Stimulated activated CD8-positive, alpha-beta memory T cell treated with anti-CD3 and anti-CD28 coated beads, Interleukin-4, amount 100 ng/mL, for 1 hour (primary cell): ENCODE data around the gene IQCE.
"Not testable (repeated sequence)": the region's sequence is repeated elsewhere in the genome, so short reads cannot be mapped to it uniquely, and the experiment has no call there.

Experiments
- DNase-seq, 2 donors: peaks; one replicate each; pipeline ENCODE4 v3.0.0-alpha.2; 2020; ENCODE audit warnings: low read depth in 2 of 2, low spot score in 1 of 2

Gene IQCE

DNA sequence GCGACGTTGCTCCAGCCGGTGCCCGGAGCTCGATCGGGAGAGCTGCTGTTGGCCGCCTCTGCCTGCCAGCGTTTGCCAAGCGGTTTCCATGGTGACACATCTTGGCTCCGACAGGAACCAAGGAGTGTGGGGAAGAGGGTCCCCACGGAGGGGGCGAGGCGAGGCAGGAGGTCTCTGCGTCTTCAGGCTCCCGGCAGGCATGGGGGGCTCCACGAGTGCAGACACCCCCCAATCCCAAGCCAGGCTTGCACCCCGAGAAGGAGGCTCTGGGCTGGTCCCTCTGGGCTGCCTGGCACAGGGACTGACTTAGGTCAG lies 27.0 kb upstream of the IQCE start:
- DNase-seq: not testable (repeated sequence)

DNA sequence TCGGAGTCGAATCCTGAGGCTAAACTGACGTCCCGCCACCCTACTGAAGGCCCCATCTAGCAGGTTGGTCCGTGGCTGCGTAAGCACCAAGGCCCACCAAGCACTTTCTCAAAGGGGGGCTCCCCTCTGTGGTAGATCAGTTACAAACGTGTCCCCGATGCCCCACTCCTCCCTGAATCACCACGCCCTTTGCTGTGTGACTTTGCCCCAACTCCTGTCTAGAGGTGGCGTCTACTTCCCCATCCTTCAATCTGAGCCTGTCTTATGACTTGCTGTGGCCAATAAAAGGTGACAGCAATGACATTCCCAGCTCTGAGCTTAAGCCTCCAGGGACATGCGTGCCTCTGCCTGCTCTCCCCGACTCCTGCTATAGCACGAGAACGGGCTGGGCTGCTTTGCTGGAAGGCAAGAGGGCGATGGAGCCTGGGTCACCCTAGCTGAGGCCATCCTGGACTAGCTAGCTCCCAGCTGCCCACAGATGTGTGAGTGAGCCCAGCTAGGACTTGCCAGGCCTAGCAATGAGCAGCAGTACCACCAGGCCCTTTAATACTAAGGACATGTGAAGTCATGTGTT lies 26.5 kb upstream of the IQCE start:
- DNase-seq: not testable (repeated sequence)

DNA sequence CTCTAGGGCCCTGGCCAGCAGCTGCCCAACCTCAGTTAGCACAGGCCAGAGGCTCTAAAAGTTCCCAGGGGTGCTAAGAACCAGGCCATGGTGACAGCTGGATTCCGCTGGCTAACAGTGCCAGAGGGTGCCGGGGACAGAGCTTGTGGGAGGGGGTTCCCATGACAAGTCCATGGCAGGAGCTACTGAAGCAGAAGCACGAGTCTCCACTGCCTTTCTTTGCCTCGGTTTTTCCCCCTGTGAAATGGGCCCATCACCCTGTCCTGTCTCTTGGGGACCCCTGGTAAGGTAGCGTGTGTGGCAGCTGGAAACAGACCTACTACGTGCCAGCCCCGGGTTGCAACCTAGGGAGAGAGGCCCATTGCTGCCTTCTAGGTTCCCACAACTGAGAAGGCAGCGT lies 26.0 kb upstream of the IQCE start:
- DNase-seq: not testable (repeated sequence)

DNA sequence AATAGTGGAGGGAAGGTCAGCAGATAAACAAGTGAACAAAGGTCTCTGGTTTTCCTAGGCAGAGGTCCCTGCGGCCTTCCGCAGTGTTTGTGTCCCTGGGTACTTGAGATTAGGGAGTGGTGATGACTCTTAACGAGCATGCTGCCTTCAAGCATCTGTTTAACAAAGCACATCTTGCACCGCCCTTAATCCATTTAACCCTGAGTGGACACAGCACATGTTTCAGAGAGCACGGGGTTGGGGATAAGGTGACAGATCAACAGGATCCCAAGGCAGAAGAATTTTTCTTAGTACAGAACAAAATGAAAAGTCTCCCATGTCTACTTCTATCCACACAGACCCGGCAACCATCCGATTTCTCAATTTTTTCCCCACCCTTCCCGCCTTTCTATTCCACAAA lies 25.2 kb upstream of the IQCE start:
- not testable (repeated sequence) for DNase-seq

DNA sequence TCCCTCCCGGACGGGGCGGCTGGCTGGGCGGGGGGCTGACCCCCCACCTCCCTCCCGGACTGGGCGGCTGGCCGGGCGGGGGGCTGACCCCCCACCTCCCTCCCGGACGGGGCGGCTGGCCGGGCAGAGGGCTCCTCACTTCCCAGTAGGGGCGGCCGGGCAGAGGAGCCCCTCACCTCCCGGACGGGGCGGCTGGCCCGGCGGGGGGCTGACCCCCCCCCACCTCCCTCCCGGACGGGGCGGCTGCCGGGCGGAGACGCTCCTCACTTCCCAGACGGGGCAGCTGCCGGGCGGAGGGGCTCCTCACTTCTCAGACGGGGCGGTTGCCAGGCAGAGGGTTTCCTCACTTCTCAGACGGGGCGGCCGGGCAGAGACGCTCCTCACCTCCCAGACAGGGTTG lies 24.6 kb upstream of the IQCE start:
- not testable (repeated sequence) for DNase-seq

DNA sequence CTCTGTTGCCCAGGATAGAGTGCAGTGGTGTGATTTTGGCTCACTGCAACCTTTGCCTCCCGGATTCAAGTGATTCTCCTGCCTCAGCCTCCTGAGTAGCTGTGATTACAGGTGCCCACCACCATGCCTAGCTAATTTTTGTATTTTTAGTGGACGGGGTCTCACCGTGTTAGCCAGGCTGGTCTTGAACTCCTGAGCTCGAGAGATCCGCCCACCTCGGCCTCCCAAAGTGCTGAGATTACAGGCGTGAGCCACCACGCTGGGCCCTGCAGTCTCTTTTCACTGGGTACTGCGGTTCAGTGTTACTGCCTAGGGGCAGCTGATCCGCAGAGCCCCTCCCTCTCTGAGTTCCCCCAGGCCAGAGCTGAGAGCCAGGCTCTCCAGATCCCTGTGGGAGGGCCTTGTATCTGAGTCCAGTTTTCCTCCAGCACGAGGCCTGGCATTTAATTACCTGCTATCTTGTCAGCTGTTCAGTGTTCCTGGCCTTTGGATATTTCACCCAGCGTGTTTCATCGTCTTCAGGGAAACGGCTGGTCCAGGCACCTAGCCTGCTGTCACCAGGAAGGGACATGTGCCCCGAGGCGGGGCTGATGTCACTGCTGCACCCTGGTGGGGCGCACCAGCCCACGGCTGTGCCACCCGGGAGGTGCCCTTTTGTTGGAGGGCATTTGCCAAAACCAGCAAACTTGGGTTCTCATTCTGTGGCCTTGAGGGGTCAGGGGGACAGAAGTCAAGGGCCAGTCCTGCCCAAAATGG lies 22.7 kb upstream of the IQCE start:
- DNase-seq: not testable (repeated sequence)

DNA sequence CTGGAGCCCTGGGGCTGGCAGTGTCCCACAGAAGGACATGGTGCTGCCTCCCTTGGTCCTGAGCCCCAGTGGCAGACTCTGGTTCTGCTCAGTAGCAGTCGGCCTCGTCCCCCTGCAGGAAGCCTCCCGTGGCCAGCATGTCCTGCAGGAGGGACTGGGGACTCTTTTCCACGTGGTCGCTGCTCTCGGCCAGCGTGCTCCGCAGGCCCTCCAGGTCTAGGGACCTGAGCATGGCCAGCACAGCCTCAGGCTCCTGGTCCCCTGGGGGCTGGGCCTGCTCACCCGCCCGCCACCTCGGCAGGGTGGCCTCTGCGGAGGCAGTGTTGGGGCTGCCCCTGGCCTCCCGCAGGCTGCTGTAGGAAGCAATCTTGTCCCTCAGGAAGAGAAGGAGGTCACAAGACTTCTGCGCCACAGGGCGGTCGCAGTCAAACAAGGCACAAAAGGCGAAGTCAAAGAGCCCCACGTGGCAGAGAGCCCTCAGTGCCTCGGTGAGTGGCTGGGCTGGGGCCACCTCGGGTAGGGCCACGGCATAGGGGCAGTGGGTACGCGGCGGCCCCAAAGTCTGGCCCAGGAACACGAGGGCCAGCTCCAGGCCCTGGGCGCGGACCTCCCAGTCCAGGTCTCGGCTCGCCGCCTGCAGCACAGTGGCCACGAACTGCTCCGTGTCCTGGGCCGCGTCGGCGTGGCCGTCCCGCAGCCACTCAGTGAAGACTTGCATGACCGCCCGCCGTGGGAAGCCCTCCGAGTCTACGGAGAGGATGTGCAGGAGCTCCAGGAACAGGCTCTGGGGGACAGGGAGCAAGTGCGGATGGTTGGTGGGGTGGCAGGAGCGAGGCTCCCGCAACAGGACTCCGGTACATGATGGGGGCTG lies 20.6 kb upstream of the IQCE start:
- DNase-seq: no peak

DNA sequence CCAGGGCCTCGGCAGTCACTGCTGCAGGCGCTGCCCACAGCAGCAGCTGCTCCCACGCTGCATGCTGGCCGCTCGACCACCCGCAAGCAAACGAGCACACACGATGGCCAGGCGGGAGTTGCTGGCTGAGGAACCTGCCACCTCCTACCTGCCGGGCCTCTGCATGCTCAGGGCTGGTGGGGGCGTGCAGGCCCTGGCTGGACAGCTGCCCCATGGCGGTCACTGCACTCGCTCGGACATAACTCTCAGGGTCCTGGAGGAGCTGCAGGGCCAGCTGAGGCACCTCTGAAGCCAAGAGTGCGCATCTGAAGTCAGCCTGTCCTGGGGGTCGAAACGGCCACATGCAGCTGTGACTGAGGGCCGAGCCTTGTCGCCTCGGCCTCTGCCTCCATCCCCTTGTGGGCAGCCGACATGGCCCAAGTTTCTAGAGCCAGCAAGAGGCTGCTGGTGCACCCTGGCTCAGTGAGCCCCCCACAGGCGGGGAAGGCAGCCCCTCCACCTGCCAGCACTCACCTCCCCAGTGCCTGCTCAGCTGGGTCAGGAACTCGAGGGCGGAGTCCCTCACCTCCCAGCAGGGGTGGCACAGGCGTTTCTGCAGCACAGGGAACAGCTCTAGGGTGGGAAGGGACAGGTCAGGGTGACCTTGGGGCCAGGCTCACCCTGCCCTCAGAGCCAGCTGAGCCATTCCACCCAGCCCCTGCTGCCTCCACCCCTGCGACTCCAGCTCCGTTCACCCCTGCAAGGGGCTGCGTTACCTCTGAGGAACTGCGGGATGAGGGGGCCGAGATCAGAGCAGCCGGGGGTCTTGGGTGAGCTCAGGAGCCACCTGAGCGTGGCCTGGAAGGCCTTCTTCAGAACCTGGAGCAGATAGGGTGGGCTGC lies 19.5 kb upstream of the IQCE start:
- no peak for DNase-seq

DNA sequence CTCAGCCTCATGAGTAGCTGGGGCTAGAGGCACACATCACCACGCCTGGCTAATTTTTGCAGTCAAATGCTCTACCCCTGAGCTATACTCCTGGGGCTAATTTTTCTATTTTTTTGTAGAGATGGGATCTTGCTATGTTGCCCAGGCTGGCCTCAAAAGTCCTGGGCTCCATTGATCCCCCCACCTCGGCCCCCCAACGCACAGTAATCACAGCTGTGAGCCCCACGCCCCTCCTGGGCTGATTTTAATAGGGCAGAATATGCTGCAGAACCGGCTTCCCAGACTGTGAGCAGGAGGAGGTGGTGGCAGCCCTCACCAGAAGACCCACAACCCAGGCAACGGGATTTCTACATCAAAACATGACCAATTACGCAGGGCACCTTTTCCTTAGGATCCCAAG lies 18.6 kb upstream of the IQCE start:
- no peak for DNase-seq

DNA sequence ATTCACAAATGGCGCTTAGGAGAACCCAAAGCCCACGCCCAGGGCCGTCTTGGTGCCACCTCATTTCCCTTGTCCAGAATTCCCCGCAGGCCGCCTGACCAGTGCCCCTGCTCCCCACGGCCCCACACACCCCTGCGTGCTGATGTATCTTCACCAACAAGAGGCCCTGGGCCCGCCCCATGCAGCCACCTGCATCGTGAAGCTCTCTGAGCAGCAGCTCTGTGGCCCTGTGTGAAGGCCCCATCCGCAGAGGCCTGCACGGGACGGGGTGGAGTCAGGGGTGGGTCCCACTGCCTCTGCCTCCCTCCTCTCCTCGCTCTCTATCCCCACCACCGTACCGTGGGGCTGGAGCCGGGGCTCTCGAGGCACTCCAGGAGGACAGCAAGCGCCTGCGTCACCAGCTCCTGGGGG lies 18.1 kb upstream of the IQCE start:
- DNase-seq: no peak

DNA sequence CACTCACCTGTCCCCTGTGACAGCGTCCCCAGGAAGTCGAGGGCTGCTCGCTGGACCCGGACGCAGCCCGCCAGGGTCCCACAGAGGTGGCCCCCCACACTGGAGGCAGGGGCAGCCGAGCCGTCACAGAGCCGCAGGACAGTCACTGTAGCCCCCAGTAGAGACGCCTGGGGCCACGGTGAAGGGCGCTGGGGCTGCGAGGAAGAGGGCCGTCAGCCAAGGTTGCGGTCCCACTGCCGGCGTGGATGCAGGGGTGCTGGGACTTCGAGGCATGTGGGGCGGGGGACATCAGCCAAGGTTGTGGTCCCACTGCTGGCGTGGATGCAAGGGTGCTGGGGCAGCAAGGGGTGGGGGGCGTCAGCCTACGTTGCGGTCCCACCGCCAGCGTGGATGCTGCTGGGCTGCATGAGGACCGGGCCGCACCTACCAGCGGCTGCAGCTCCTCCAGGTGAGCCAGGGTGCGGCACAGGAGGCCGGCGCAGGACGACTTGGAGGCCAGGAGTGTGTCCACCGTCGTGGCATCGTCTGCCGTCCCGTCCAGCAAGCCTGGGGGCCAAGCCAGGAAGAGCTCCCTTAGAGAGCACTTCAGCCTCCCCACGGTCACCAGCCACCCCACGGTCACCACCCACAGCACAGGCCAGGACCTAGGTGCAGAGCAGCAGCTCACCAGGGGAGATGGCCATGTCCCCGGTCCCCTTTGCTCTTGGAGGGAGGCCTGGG lies 17.3 kb upstream of the IQCE start:
- no peak for DNase-seq

DNA sequence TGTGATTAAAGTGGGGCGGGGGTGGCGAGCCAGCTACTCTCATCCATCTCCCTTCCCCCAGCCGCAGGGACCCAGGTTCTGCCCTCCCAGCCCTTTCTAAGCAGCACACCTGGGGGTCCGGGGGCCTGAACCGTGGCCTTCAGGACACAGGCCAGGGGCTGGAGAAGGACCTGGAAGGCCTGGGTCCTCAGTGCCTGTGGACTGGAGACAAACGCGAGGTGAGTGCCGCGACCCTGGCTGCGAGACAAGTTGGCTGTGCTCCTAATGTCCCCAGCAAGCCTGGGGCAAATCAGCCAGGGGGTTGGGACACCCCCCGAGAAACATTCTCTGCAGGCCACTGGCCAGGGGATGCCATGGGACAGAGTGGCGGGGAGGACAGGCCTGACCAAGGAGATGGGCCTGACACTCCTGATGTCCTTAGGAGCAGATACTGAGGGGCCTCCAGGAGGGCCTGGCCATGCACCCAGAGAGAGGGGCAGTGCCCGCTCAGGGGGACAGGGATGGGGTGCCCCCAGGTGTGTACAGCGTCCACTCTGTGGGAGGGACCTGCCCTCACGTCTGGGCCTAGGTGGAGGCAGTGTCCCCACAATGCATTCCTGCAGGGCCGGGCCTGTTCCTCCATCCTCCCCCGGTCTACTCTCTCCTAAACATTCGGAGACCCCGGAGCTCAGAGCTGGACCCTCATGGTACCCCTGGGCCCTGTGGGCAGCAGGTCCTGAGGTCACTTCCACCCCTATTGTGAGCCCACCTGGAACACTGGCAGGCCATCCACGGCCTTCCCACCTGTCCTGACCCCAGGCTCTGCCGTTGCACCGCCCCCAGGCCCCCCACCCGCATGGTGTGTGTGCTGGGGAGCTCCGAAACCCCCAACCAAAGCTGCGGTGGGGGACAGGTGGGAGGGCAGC lies 16.5 kb upstream of the IQCE start:
- DNase-seq: no peak

DNA sequence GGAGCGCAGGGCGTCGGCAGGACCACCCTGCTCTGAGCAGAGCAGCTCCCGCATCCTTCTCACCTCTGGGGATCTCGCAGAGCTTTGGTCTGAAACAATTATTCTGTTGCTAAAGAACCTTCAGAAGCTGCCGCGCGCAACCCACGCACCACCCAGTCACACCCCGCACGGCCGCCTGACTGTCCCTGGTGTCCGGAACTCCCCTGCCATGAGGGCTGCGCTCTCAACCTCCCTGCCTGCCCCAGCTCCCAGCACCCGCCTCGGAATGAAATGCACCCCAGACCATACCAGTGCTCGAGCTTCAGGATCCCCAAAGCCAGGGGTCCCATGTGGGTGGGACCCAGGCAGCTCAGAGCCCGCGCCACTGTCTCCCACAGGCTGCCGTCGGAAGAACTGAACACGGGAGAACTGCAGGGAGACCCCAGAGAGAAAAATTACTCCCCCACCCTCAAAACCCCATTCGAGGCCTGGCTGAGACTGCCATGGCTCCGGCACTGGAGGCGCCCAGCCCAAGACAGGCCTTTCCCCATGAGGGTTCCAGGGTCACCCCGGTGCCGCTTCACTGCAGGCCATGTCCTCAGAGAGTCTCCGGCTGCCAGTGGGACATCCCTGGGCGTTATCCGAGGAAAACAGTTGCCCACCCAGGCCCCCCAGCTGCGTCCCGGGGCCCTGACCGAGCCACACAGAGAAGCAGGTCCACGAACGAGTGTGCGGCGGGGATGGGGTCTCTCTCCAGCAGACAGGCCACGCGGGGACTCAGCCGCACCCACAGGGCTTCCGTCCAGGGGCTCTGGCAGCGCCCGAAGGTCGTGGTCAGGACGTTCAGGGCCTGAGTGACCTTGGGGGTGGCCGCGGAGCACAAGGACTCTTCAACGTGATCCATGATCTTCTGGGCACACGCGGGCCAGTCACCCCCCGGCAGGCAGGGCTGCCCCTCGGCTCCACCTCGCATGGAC lies 15.6 kb upstream of the IQCE start:
- DNase-seq: no peak

DNA sequence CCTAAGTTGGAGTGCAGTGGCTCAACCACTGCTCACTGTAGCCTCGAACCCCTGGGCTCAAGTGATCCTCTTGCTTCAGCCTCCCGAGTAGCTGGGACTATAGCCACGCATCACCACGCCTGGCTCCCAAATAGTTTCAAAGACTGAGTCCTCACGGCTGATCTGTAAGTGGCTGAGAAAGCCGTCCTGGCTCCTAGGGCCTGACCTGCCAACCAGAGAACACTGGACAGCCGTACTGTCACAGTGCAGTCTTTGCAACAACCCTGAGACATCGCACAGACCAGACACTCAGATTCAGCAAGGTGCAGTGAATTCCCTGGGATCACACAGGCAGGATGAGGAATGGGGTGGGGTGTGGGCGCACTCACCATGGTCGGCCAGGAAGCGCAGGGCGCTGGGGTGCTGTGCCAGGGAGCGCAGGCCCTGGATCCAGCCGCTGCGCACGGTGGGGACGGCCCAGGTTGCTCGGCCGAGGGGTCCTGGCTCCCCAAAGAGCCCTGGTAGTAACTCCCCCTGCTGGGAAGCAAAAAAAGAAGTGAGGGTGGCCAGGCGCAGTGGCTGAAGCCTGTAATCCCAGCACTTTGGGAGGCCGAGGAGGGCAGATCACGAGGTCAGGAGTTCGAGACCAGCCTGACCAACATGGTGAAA lies 14.1 kb upstream of the IQCE start:
- no peak for DNase-seq

DNA sequence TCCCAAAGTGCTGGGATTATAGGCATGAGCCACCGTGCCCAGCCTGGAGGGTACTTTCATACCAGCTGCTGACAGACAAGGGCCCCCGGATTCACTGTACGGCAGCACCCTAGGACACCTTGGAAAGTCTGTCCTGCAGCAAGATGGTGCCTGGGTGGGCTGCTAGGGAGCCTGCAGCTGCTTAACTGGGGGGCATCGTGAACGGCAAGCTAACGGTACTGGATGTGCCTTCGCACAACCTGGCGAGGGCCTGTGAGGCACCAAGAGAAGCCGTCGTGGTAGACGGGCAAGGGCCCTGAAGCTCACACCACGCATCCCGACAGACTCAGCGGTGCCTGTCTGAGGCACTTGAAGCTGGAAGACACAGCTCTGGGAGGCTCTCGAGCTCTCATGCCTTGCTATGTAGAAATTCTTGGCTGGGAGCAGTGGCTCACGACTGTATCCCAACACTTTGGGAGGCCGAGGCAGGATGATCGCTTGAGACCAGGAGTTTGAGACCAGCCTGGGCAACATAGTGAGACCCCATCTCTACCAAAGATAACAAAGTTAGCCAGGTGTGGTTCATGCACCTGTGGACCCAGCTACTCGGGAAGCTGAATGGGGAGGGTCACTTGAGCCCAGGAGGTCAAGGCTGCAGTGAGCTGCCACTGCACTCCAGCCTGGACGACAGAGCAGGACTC lies 12.9 kb upstream of the IQCE start:
- no peak for DNase-seq

DNA sequence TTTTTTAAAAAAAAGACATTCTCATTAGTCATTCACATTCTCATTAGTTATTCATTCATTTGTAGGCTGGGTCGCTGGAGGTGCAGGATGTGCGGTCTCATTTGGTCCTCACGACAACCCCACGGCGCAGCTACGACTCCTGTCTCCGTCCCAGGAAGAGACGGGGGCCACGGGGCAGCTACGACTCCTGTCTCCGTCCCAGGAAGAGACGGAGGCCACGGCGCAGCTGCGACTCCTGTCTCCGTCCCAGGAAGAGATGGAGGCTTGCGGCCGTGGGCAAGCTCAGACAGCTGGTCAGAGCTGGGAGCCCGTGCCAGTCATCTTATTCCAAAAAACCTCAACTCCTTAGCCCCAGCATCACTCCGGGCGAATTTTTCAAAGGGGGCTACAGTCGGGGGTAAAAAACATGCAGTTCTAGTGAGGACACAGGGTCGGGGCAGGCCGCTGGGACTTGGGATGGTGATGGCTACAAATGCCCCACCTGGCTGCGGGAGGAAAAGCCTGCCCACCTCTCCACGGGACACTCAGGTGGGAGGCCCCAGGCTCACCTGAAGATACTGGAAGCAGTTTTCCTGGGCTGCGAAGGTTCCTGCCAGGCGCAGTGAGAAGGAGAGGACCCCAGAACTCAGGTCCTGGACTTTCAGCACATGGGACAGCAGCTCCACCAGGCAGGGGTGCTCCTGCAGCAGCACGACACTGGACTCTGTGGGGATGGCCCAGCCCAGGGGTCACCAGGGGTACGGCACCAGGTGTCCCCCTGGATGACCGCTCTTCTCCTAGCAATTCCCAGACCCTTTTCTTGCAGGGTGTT lies 11.8 kb upstream of the IQCE start:
- DNase-seq: no peak

DNA sequence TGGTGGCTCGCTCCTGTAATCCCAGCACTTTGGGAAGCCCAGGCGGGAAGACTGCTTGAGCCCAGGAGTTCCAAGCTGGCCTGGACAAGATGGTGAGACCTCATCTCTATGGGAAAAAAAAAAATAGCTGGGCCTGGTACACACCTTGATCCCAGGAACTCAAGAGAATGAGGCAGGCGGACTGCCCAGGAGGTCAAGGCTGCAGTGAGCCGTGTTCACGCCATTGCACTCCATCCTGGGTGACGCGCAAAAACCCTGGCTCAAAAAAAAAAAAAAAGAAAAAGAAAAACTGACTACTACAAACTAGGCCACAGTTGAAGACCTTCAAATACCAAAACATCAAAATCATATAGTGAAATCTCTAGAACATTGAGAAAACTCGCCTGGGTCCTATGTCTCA lies 7.4 kb upstream of the IQCE start:
- no peak for DNase-seq
